Measurements from ENCODE around the gene ARID5B. TPM values are rescaled to one million over a fixed set of nuclear protein-coding genes. Genes with fewer than 3 reads are reported as not detected.

Gene ARID5B
- total RNA-seq, 4 donors from 2014 or later: 7.6 to 36.3 (median 21.2) TPM

DNA sequence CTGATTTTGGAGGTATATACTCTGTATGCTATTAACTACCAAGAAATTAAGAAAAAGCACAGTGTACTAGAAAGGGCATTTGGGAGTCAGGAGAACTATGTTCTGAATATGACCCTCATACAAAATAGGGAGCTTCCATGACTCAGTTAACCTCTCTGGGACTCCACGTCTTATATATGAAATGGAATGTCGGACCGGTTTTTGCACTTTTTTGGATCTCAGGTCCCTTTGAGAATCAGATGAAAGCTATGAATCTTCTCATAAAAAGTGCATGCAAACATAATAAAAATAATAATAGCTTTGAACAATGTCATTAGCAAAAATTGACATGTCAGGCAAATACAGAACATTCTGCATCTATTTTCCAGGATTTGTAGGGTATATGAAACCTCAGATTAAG is 113.0 kb downstream of the ARID5B start:
- intact Hi-C loops (cut with DNase I): no loop called here
- Histone ChIP-seq H3K27me3 (no peaks in the 10 kb centered on the region), H3K4me1 (no peaks in the 10 kb centered on the region), H3K36me3 (no peaks in the 10 kb centered on the region), H3K27ac (no peak overlapping the region), H3K4me3 (replicated peaks in 1 of 3) (no peak overlapping the region), H3K9me3 (no peaks in the 10 kb centered on the region)
- TF ChIP-seq, protein P1, sequence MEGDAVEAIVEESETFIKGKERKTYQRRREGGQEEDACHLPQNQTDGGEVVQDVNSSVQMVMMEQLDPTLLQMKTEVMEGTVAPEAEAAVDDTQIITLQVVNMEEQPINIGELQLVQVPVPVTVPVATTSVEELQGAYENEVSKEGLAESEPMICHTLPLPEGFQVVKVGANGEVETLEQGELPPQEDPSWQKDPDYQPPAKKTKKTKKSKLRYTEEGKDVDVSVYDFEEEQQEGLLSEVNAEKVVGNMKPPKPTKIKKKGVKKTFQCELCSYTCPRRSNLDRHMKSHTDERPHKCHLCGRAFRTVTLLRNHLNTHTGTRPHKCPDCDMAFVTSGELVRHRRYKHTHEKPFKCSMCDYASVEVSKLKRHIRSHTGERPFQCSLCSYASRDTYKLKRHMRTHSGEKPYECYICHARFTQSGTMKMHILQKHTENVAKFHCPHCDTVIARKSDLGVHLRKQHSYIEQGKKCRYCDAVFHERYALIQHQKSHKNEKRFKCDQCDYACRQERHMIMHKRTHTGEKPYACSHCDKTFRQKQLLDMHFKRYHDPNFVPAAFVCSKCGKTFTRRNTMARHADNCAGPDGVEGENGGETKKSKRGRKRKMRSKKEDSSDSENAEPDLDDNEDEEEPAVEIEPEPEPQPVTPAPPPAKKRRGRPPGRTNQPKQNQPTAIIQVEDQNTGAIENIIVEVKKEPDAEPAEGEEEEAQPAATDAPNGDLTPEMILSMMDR (IDR thresholded peaks at IDR 0.05): no peak
- TF ChIP-seq POLR2A (IDR thresholded peaks at IDR 0.05): no peak
- no peak for DNase-seq
- WGBS, 2 donors: 97 to 99% methylated on average over 3 of the region's 3 CpGs

DNA sequence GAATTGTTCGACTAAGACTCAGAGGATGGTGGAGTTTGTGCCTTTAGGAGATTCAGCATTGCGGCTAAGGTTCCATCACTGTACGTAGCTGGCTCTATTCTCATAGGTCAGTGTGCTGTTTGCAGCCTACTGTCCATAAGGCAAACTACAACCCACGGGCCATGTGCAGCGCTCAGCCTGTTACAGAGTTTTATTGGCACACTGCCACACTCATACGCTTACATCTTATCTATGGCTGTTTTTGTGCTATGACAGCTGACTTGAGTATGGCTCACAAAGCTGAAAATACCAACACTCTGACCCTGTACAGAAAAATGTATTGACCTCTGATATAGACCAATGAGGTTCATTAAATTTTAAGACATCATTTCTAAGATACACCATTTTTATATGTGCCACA is 114.5 kb downstream of the ARID5B start:
- no peaks in the 10 kb centered on the region for H3K4me1 ChIP-seq
- no peaks in the 10 kb centered on the region for H3K9me3 ChIP-seq
- TF ChIP-seq, protein P1 (IDR thresholded peaks at IDR 0.05): no peak
- no peak for TF ChIP-seq POLR2A (IDR thresholded peaks at IDR 0.05)
- no peak for DNase-seq
- no peak overlapping the region for H3K4me3 ChIP-seq (replicated peaks in 1 of 3)
- no peak overlapping the region for H3K27ac ChIP-seq
- 88 to 91% methylated on average over 6 of the region's 6 CpGs for WGBS, 2 donors
- H3K27me3 ChIP-seq: no peaks in the 10 kb centered on the region
- intact Hi-C loops (cut with DNase I): no loop called here
- H3K36me3 ChIP-seq: no peaks in the 10 kb centered on the region

DNA sequence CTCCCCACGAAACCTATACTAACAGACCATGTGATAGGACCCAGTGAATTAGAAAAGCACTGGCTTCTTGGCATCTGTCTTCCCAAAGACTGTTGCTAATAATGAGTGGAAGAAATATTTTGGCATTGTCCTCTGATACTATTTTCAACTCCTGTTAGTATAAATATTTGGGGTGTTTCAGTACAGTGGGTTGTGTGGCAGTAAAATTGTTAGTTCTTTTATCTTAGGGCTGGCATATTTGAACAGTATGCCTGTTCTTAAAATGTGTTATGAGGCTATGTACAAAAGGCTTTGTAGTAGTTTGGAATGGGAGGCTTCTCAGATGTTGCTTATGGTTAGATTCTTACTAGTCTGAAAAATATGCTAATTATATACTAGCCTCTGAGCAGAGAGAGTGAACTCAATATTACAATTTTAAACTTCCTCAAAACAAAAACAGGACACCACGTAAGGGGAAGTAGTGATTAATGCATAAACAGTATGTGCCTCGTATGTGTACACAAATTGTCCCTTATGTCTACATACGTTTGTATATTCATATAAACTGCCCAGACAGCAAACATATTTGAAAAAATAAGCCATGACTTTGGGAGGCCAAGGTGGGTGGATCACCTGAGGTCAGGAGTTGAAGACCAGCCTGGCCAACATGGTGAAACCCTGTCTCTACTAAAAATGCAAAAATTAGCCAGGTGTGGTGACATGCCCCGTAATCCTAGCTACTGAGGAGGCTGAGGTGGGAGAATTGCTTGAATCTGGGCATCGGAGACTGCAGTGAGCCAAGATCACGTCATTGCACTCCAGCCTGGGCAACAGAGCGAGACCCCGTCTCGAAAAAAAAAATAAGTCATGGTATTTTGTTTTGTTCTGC is 115.4 kb downstream of the ARID5B start:
- Histone ChIP-seq H3K4me3 (replicated peaks in 1 of 3) (no peak overlapping the region), H3K4me1 (no peaks in the 10 kb centered on the region), H3K9me3 (no peaks in the 10 kb centered on the region), H3K27ac (no peak overlapping the region), H3K27me3 (no peaks in the 10 kb centered on the region), H3K36me3 (no peaks in the 10 kb centered on the region)
- 78 to 79% methylated on average over 10 of the region's 10 CpGs for WGBS, 2 donors
- DNase-seq: no peak
- TF ChIP-seq, protein P1 (IDR thresholded peaks at IDR 0.05): no peak
- no peak for TF ChIP-seq POLR2A (IDR thresholded peaks at IDR 0.05)
- intact Hi-C loops (cut with DNase I): no loop called here

DNA sequence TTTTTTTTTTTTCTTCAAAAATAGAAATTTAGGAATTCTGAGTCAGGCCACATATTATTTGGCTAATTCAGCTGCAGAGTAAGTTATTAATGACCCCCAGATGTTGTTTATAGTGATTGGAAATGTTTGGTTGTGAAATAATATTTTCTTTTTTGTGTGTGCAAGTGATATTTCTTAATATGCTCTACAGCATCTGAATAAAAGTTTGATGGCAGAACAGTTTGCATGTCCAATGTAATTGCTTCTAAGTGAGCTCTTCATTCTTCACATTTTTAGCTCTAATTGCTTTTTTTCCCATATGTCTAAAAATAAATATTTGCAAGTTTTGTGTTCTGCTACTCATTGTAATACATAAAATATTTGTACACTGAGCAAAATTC is 116.0 kb downstream of the ARID5B start:
- no peak for DNase-seq
- Histone ChIP-seq H3K9me3 (no peaks in the 10 kb centered on the region), H3K27me3 (no peaks in the 10 kb centered on the region), H3K4me3 (replicated peaks in 1 of 3) (no peak overlapping the region), H3K27ac (no peak overlapping the region), H3K4me1 (no peaks in the 10 kb centered on the region), H3K36me3 (no peaks in the 10 kb centered on the region)
- TF ChIP-seq POLR2A (IDR thresholded peaks at IDR 0.05): no peak
- TF ChIP-seq, protein P1 (IDR thresholded peaks at IDR 0.05): no peak
- intact Hi-C loops (cut with DNase I): no loop called here

DNA sequence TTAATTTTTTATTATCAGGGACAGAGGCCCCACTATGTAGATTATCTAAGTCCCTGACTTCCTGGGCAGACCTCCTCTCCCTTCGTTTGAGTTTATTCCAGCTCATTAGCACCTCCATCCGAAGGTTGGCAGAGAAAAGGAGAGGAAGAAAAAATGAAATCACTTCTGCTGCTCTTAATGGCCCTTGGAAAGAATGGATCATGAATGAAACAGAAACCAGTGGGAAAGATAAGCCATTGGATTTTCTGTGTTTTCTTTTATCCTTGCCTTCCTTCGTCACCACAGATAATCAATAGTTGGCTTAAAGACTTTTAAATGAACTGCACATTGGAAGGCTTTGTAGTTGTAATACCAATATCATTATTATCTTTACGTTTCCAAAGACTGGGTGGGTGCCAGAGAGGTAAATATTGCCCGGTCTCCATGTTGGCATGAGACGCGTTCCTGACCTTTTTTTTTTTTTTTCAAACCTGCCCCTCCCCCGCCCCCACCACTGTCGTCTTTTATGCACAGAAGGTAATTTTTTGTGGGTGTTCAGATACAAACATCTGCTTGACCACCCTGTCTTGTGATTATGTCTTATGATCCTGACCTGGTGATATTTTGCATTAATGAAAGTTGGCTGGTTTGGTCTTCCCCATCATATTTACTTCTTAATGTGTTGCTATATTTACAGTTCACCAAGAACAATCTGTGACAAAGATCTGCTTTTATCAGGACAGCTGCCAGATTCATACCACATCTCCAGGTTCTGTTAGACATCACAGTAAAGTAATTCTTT is 116.8 kb downstream of the ARID5B start:
- WGBS, 2 donors: 78 to 86% methylated on average over 9 of the region's 9 CpGs
- no peak for TF ChIP-seq POLR2A (IDR thresholded peaks at IDR 0.05)
- TF ChIP-seq, protein P1 (IDR thresholded peaks at IDR 0.05): no peak
- no peak for DNase-seq
- no peak overlapping the region for H3K4me3 ChIP-seq (replicated peaks in 1 of 3)
- intact Hi-C loops (cut with DNase I): no loop called here
- no peaks in the 10 kb centered on the region for H3K27me3 ChIP-seq
- no peak overlapping the region for H3K27ac ChIP-seq
- H3K4me1 ChIP-seq: no peaks in the 10 kb centered on the region
- no peaks in the 10 kb centered on the region for H3K9me3 ChIP-seq
- no peaks in the 10 kb centered on the region for H3K36me3 ChIP-seq
